GM21786 (cell line): ENCODE data around the gene UROC1.

ENCODE experiments used
- ATAC-seq: cut with Tn5 transposase; IDR thresholded peaks from one replicate; pipeline ENCODE4 v1.9.1; 2021; ENCODE audit not compliant: unreplicated experiment

The UROC1 gene

GRCh38 chr3:126517291-126517951 is at the start of gene UROC1:
TSS of gene UROC1 (minus strand) at chr3:126517773. CDS start at chr3:126517719, 54 bp downstream.
- ATAC-seq: no peak

DNA sequence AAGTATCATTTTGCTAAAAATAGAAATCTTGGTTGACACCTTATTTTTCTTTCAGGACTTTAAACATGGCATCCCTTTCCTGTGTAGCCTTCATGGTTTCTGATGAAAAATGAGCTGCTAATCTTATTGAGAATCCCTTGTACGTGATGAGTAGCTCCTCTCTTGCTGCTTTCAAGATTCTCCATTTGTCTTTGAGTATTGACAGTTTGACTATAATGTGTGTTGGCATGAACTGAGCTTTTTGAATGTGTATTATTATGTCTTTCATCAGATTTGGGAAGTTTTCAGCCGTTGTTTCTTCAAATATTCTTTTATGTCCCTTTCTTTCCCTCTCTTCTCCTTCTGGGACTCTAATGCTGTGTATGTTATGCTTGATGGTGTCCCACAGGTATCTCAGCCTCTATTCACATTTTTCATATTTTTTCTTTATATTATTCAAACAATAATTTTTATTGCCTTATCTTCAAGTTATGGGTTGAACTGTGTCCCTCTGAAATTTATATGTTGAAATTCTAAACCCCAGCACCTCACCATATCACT is 45.2 kb upstream of the UROC1 start:
- no peak for ATAC-seq

DNA sequence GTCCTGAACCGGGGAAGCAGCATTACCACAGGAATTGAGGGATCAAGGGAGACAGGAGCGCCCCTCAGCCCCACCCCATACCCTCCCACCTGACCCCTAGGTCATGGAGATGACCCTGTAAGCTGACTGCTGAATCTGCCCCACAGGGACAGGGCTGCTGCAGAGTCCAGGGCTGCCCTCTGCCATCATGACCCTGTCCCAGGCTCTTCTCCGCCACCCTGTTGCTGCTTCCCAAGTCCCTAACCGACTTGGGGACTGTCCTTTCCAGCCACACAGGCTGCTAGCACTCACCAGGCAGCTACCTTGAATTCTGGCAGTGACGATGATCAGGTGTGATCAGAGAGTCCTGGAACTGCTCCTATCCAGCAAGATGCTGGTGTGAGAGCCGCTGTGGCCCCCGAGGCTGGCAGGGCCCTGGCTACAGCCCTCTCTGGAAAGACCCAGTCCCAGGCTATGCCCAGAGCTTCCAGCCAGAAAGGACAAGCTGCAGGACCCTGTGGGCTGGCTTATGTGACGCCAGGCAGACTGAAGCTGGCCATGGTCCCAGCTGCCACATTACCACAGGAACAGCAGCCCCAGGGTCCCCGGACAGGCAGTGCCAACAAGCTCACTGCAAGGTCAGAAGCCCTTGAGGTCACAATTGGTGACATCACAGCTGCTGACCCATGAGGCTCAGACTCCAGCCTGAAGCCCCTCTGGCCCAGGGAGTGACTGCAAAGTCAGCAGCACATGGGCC is 40.9 kb upstream of the UROC1 start, which contains the start of gene C3orf22:
Gene C3orf22 (minus strand): TSS at position 597 of the 736 bp plus-strand sequence. CDS start 5,542 bp downstream, outside the sequence.
- no peak for ATAC-seq

- no peak for ATAC-seq
These were observed 40.2 kb upstream of the UROC1 start for GRCh38 chr3:126557761-126558160.

DNA sequence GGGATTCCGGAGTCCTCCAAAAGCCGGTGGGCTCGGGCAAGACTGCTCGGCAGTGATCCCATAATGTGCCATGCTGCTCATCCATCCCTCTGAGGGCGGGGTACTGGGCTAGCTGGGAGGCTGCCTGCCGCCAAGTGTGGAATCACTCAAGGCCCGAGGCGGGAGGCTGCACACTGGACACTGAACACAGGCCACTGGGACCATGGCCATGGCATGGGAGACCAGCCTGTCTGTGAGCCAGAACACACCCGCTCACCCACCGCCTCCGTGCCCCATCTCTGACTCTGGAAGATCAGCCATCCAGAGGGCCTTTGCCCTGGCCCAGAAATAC is 39.8 kb upstream of the UROC1 start:
- ATAC-seq: no peak

GRCh38 chr3:126556637-126557414 is 39.3 kb upstream of the UROC1 start:
- ATAC-seq: no peak

GRCh38 chr3:126555795-126556636 is 38.4 kb upstream of the UROC1 start:
- ATAC-seq: no peak

GRCh38 chr3:126554560-126555525 is 37.3 kb upstream of the UROC1 start:
- no peak for ATAC-seq

- ATAC-seq: no peak
These were observed 35.9 kb upstream of the UROC1 start for GRCh38 chr3:126553284-126554084.

DNA sequence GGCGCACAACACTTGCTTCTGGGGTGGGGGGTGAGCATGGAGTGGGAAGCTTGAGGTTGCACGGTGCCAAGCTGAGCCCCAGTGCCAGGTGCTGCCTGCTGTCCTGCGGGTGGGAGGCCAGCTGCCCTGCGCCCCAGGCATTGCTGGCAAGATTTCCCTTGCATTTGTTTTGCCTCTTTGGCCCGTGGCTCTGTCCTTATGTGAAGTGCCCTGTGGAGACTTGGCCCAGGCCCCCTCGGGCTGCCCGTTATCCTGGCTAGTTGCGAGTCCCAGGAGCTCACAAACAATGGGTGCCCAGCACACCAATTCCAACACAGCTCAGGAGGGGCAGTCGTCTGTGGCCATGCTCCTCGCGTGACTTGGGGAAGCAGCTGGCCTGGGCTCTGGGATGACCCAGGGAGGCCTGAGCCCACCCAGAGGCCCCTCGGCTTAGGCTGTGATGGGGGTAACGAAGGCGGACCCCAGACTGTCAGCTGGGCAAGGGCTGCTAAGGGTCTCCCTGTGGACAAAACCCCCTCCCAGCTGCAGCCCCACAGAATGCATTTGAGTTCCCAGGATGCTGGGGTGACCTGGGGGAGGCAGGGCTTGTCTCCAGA is 35.2 kb upstream of the UROC1 start:
- ATAC-seq: no peak

DNA sequence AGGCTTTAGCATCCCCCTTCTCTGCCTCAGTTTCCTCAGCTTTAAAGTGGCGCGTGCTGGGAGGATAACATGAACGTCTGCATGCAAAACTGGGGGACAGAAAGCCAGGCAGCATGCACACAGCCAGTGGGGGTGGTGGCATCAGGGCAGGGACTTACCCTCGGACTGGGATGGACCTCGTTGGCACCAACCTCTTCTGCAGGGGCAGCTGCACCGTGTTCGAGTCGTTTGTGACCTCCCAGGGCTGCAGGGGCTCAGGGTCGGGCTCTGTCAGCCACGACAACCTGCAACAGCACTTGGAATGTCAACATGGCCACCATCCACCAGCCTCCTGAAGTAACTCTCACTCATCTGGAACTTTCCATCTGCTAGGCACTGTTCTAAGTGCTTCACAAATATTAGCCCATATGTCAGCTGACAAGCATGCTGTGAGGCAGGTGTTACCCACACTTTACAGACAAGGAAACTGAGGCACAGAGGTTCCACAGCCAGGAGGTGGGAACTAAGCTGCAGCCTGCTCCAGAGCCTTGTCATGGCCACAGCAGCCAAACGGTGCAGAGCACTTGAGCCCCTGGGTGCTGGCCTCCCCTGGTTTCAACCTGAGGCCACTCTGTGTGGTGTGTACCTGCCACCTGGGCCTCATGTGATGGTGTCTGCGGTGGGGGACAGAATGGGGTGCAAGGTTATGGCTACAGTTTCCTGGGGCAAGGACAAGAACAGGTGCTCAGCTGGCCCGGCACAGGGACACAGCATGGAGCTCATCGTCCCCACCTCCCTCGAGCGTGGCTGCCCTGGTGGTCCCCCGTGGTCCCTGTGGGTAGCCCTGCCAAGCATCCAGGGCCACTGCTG is 34.5 kb upstream of the UROC1 start:
- no peak for ATAC-seq

DNA sequence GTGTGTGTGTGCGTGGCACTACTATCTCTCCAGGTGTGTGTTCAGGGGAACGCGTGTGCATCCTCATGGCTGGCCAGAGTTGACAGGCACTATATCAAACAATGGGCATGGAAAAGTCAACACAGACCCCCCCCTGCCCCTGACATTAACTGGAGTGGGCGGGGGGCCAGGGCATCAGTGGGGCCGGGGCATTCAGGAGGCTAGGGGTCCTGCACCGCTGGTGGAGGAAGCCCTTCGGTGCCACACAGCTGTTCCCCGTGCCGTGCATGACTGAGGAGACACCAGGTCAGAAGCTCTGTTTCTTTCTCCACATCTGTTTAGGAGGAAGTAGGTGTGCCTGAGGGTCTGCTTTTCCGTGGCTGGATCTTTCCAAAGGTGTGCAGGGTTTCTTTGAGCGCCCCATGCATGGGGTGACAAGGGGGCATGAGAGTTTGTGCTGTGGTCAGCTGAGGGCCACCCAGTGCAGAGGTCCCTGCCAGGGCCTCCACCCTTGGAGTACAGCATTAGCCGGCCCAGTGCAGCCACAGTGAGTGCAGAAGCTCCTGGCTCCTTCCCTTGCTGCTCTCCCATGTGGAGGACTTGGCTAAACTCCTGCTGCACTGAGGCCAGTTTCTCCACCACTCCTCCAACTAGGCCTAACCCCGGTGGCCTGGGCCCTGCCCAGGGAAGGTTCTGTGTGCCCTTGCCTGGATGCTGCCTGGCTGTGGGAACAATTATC is 33.7 kb upstream of the UROC1 start:
- ATAC-seq: no peak

DNA sequence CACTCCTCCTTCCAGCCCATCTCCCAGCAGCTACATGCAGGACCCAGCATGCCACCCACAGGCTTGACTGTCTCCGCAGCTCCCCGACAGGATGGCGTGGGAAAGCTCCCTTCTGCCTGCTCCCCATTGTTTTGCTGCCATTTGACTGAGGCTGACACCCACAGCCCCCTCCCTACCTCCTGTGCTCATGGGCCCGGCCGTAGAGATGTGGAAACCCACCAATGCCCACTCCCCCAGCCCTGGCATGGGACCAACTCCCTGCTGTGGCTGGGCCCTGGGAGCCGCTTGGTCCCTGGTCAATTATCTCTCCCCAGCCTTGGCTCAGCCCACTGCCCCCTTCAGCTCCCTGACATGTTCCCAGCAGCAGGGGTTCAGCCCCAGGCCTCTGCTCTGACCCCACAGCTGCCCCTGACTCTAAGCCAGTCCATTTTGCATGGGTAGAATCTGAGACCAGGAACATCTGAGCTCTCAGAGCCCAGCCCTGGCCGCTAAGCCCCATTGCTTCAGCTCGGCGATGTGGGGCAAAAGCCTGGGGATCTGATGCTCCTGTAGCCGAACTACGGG is 33.0 kb upstream of the UROC1 start:
- no peak for ATAC-seq

DNA sequence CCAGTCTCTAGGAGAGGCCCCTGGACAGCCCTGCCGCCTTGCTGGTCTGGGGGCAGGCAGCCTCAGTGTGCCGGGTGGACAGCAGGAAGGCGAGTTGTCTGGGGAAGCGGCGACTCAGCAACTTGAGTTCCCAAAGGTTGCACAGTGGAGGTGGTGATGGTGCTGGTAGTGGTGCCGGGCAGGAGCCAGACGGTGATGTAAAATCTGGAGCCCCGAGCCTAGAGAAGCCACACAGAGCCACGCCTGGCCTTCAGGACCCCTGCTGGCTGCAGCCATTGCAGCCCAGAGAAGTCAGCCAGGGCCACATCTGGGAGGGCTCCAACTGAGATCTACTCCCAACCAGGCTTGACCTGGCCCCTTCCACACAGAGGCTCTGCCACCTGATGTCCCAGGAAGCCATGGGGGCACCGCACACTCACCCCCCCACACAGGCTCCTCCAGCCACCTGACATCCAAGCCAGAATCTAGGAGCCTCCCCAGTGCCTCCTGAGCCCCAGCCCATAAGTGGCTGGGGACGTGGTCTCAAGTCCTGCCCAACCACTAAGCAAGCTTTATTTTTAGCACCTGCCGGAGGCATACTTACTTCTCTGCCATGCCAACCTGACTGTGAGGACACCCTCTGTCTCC is 32.4 kb upstream of the UROC1 start:
- no peak for ATAC-seq

DNA sequence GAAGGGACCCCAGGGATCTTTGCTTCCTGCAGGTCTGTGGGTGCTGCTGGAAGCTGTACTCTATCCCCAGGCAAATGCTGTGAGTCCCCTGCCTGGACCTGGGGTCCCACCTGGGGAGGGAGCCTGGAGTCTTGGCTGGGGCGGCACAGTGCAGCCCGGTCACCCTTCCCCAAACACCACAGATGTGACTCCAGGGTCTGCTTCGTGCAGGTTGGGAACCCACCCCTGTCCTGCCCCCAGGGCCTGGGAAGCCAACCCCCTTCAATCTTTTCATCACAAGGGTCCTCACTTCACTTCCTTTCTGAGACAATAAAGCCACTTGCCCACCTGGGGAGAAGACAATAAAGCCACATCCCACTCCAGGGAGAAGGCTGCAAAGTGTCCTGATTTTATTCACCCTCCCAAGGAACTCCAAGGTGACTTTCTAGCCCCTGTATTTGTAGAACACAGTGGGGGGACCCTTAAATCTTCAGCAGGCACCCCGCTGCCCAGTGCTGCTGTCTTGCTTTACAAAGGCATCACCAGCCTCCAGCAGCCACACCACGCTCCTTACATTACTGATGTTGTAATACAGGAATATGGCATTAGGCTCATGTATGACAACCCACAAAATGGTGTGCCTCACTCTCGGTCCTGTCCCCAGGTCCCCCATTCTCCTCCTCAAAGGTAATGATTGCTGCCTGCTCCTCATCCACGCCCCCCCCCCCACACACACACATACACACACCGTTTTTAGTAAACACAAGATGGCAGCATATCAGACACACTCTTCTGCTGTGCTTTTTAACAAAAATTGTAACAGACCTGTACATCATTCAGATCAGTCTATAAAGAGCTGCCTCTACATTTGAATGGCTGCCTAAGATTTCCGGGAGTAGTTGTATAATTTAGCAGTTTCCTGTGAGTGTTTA is 31.2 kb upstream of the UROC1 start:
- no peak for ATAC-seq
